Adrenal gland (tissue), 5 donors: Measurements from ENCODE around the gene SP110.

ENCODE experiments used
- CTCF ChIP-seq, 6 experiments: fragments of 450-650 bp in 4 of 6; fragments of 200-600 bp in 2 of 6; sonication (generic) in 1 of 6; IDR thresholded peaks; 1 replicate in 5 of 6; 2 replicates in 1 of 6; pipeline versions ENCODE4 v1.5.1 to v1.8.0; 2016 to 2021; ENCODE audit warnings: antibody characterized with exemption in 6 of 6, mild to moderate bottlenecking in 2 of 6, moderate library complexity in 1 of 6
- POLR2A ChIP-seq, 2 donors: fragments of 450-650 bp; IDR thresholded peaks; one replicate each; pipeline ENCODE4 v1.6.1; 2017; ENCODE audit warnings: antibody characterized with exemption in 2 of 2, mild to moderate bottlenecking in 2 of 2, moderate library complexity in 1 of 2
- donor health status: DM: no; HTN: no; CAD: no.

- no peak for TF ChIP-seq CTCF (IDR thresholded peaks at IDR 0.05)
- no peak for TF ChIP-seq POLR2A (IDR thresholded peaks at IDR 0.05)
Measured at GRCh38 chr2:230246206-230246605, 26.4 kb upstream of the SP110 start.
